ENCODE results near the gene DYDC1. TPM values are rescaled to one million over a fixed set of nuclear protein-coding genes. Genes with fewer than 3 reads are reported as not detected.

Gene DYDC1
- total and polyA plus RNA-seq, 2 of the 13 experiments (the other 11 are each of a cell fraction or from before 2014, with no cell fraction given): not detected

DNA sequence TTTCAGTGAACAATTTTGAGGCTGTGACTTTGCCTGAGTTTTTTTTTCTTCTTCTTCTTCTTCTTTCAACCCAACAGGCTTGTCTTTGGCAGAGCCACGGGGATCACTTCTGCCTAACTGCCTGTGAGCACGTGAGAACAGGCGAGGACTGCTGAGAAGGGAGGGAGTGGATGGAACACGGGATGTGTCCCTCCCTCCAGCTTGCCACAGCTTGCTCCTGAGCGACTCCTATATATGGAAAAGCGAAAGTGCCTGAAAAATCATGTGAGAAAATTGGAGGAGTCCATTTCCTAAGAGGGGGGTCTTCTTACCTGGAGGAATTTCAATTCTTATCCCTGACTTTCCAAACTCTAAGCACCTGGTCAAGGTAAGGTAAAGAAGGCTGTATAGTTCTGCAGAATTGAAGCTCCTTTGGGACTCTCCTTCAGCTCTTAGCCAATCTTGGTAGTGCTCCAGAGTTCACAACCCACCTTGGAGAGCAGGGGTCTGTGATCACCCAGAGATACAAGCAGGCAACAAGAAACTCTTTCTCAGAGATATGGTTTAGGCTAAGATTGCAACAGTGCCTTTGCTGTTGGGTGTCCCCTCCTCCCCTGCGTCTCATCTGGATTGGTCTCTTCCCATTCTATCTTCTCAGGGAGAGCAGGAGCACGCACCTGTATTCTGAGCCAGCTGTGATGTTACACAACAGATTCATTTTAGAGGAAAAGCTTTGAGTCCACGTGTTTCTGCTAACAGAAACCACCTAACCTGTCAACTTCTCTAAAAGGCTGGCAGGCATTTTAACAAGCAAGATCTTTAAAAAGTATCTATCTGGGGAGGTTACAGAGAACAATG, 66.9 kb downstream of the DYDC1 start, which contains the start of gene MAT1A (continued):
- TF ChIP-seq, protein P1, sequence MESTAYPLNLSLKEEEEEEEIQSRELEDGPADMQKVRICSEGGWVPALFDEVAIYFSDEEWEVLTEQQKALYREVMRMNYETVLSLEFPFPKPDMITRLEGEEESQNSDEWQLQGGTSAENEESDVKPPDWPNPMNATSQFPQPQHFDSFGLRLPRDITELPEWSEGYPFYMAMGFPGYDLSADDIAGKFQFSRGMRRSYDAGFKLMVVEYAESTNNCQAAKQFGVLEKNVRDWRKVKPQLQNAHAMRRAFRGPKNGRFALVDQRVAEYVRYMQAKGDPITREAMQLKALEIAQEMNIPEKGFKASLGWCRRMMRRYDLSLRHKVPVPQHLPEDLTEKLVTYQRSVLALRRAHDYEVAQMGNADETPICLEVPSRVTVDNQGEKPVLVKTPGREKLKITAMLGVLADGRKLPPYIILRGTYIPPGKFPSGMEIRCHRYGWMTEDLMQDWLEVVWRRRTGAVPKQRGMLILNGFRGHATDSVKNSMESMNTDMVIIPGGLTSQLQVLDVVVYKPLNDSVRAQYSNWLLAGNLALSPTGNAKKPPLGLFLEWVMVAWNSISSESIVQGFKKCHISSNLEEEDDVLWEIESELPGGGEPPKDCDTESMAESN (CRISPR knock-in tag; conservative IDR thresholded peaks at IDR 0.05): no peak
- no peak for TF ChIP-seq ZNF775 (CRISPR knock-in tag; IDR thresholded peaks at IDR 0.05; ENCODE audit: borderline replicate concordance)
- no peak for TF ChIP-seq KLF15 (CRISPR knock-in tag; IDR thresholded peaks at IDR 0.05; ENCODE audit: borderline replicate concordance)
- 0 out of 2 replicates have a peak, but pooled peaks have one; percentile 42 for TF ChIP-seq MBD4 (IDR thresholded peaks at IDR 0.05; ENCODE audit: borderline replicate concordance, low read length)
- no peak for TF ChIP-seq ZNF761 (CRISPR knock-in tag; conservative IDR thresholded peaks at IDR 0.05)
- TF ChIP-seq, protein P2, sequence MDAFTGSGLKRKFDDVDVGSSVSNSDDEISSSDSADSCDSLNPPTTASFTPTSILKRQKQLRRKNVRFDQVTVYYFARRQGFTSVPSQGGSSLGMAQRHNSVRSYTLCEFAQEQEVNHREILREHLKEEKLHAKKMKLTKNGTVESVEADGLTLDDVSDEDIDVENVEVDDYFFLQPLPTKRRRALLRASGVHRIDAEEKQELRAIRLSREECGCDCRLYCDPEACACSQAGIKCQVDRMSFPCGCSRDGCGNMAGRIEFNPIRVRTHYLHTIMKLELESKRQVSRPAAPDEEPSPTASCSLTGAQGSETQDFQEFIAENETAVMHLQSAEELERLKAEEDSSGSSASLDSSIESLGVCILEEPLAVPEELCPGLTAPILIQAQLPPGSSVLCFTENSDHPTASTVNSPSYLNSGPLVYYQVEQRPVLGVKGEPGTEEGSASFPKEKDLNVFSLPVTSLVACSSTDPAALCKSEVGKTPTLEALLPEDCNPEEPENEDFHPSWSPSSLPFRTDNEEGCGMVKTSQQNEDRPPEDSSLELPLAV (CRISPR knock-in tag; conservative IDR thresholded peaks at IDR 0.05; ENCODE audit: low read depth): no peak
- TF ChIP-seq ZNF205 (CRISPR knock-in tag; IDR thresholded peaks at IDR 0.05): peak; percentile 67
- TF ChIP-seq NCOA1 (CRISPR knock-in tag; IDR thresholded peaks at IDR 0.05): no peak
- TF ChIP-seq RERE (CRISPR knock-in tag; IDR thresholded peaks at IDR 0.05; ENCODE audit: low read depth): no peak
- no peak for TF ChIP-seq ZNF121 (CRISPR knock-in tag; IDR thresholded peaks at IDR 0.05)
- TF ChIP-seq POLR2A (IDR thresholded peaks at IDR 0.05; ENCODE audit: insufficient read depth in 1 of 2, low read depth in 2 of 2, low read length in 2 of 2): peak; percentile 35 to 76; a peak in 3 of 4 replicates
- 0 out of 2 replicates have a peak, but pooled peaks have one; percentile 44 for TF ChIP-seq RFXANK (CRISPR knock-in tag; IDR thresholded peaks at IDR 0.05)
- no peak for TF ChIP-seq SUZ12 (IDR thresholded peaks at IDR 0.05; ENCODE audit: low read depth, low read length)
- TF ChIP-seq HNRNPL (IDR thresholded peaks at IDR 0.05; ENCODE audit: low read depth, low read length): no peak
- no peak for TF ChIP-seq CENPT (CRISPR knock-in tag; IDR thresholded peaks at IDR 0.05; ENCODE audit: low read depth)
- TF ChIP-seq ZNF12 (CRISPR knock-in tag; IDR thresholded peaks at IDR 0.05): peak; percentile 15; the same call in 1 of the 2 replicates
- TF ChIP-seq, protein P3, sequence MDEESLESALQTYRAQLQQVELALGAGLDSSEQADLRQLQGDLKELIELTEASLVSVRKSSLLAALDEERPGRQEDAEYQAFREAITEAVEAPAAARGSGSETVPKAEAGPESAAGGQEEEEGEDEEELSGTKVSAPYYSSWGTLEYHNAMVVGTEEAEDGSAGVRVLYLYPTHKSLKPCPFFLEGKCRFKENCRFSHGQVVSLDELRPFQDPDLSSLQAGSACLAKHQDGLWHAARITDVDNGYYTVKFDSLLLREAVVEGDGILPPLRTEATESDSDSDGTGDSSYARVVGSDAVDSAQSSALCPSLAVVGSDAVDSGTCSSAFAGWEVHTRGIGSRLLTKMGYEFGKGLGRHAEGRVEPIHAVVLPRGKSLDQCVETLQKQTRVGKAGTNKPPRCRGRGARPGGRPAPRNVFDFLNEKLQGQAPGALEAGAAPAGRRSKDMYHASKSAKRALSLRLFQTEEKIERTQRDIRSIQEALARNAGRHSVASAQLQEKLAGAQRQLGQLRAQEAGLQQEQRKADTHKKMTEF (CRISPR knock-in tag; IDR thresholded peaks at IDR 0.05): 0 out of 2 replicates have a peak, but pooled peaks have one; percentile 20
- no peak for TF ChIP-seq TRIM24 (CRISPR knock-in tag; IDR thresholded peaks at IDR 0.05)
- peak; percentile 49; the same call in 1 of the 2 replicates for TF ChIP-seq JUND (CRISPR knock-in tag; IDR thresholded peaks at IDR 0.05)
- TF ChIP-seq ZNF510 (CRISPR knock-in tag; IDR thresholded peaks at IDR 0.05; ENCODE audit: low read depth): no peak; the same call in 1 of the 2 replicates

Data from HepG2 (cell line).